Memory B cell (primary cell): ENCODE measurements around the gene LTA.

Experiments used
- ATAC-seq: fragments of 150-1000 bp; cut with Tn5 transposase; 2 replicates; pipeline ENCODE4 v1.10.0; 2021; ENCODE audit warnings: low read depth, mild to moderate bottlenecking, moderate library complexity
- DNase-seq, 2 donors: peaks; one replicate each; pipeline ENCODE4 v3.0.0; 2022; ENCODE audit warnings: low spot score in 2 of 2
- H3K27ac Mint-ChIP-seq: one replicate; pipeline ENCODE4 v1.8.0; 2022; ENCODE audit warnings: mild to moderate bottlenecking, moderate library complexity, mixed read lengths
- H3K27me3 Mint-ChIP-seq: one replicate; pipeline ENCODE4 v1.8.0; 2022; ENCODE audit warnings: mixed read lengths
- H3K36me3 Mint-ChIP-seq: one replicate; pipeline ENCODE4 v1.8.0; 2022; ENCODE audit warnings: mild to moderate bottlenecking, mixed read lengths
- H3K4me1 Mint-ChIP-seq: one replicate; pipeline ENCODE4 v1.8.0; 2022; ENCODE audit warnings: mixed read lengths
- H3K4me3 Mint-ChIP-seq: one replicate; pipeline ENCODE4 v1.8.0; 2022; ENCODE audit warnings: mild to moderate bottlenecking, moderate library complexity, mixed read lengths
- H3K9me3 Mint-ChIP-seq: one replicate; pipeline ENCODE4 v1.8.0; 2022; ENCODE audit warnings: mixed read lengths

LTA gene

GRCh38 chr6:31573239-31574105 is 1.4 kb downstream of the LTA start:
- no peak for DNase-seq
- H3K36me3 Mint-ChIP-seq, result peaks cover 7% of the 10 kb centered on the region

GRCh38 chr6:31574106-31575061 is 2.3 kb downstream of the LTA start:
- Mint-ChIP-seq H3K4me3 (peak overlapping the region; percentile 88), H3K36me3 (peaks cover 7% of the 10 kb centered on the region), H3K27me3 (no peaks in the 10 kb centered on the region), H3K27ac (peak overlapping the region; percentile 95), H3K4me1 (peaks cover 64% of the 10 kb centered on the region), H3K9me3 (no peaks in the 10 kb centered on the region)
- ATAC-seq, result no peak
- DNase-seq, result no peak

More at GRCh38 chr6:31573239-31574105, 1.4 kb downstream of the LTA start:
- H3K27me3 Mint-ChIP-seq, result no peaks in the 10 kb centered on the region
- H3K9me3 Mint-ChIP-seq, result no peaks in the 10 kb centered on the region
- peaks cover 65% of the 10 kb centered on the region for H3K4me1 Mint-ChIP-seq
- no peak for ATAC-seq
- peak overlapping the region; percentile 95 for H3K27ac Mint-ChIP-seq
- H3K4me3 Mint-ChIP-seq, result peak overlapping the region; percentile 96

- H3K4me1 Mint-ChIP-seq, result peaks cover 63% of the 10 kb centered on the region
- H3K27ac Mint-ChIP-seq, result peak within 1 kb of the TSS; percentile 95
- no peaks in the 10 kb centered on the region for H3K27me3 Mint-ChIP-seq
- H3K4me3 Mint-ChIP-seq, result peak within 1 kb of the TSS; percentile 88
- ATAC-seq, result peak; percentile 13
- DNase-seq, result peak in 1 of 2 donors; percentile 29
- no peaks in the 10 kb centered on the region for H3K9me3 Mint-ChIP-seq
- H3K36me3 Mint-ChIP-seq, result peaks cover 9% of the 10 kb centered on the region
Observed at GRCh38 chr6:31575335-31575901, 3.3 kb downstream of the LTA start, which contains the start of gene TNF. TNF (plus strand) TSS chr6:31575565; CDS start chr6:31575742, 177 bp downstream.

- Mint-ChIP-seq H3K4me3 (peak overlapping the region; percentile 88), H3K27ac (peak overlapping the region; percentile 95), H3K4me1 (peaks cover 62% of the 10 kb centered on the region), H3K9me3 (no peaks in the 10 kb centered on the region), H3K27me3 (no peaks in the 10 kb centered on the region), H3K36me3 (peaks cover 16% of the 10 kb centered on the region)
- peak in 1 of 2 donors; percentile 30 for DNase-seq
- ATAC-seq, result peak; percentile 12
Observed at GRCh38 chr6:31575952-31576685, 4.0 kb downstream of the LTA start.

GRCh38 chr6:31576897-31577578 is 4.9 kb downstream of the LTA start:
- peaks cover 23% of the 10 kb centered on the region for H3K36me3 Mint-ChIP-seq

GRCh38 chr6:31577579-31577966 is 5.5 kb downstream of the LTA start:
- Mint-ChIP-seq H3K36me3 (peaks cover 23% of the 10 kb centered on the region), H3K9me3 (no peaks in the 10 kb centered on the region), H3K4me1 (peaks cover 55% of the 10 kb centered on the region), H3K27me3 (no peaks in the 10 kb centered on the region), H3K4me3 (peak overlapping the region; percentile 88), H3K27ac (no peak overlapping the region)
- no peak for ATAC-seq
- DNase-seq, result no peak

More at GRCh38 chr6:31576897-31577578, 4.9 kb downstream of the LTA start:
- Mint-ChIP-seq H3K4me1 (peaks cover 55% of the 10 kb centered on the region), H3K27me3 (no peaks in the 10 kb centered on the region), H3K4me3 (peak overlapping the region; percentile 88), H3K9me3 (no peaks in the 10 kb centered on the region), H3K27ac (peak overlapping the region; percentile 95)
- DNase-seq (no peak), ATAC-seq (no peak)

- Mint-ChIP-seq H3K9me3 (no peaks in the 10 kb centered on the region), H3K4me3 (peak overlapping the region; percentile 97), H3K27me3 (no peaks in the 10 kb centered on the region), H3K27ac (peak overlapping the region; percentile 94), H3K4me1 (peaks cover 52% of the 10 kb centered on the region), H3K36me3 (peaks cover 23% of the 10 kb centered on the region)
- DNase-seq (no peak), ATAC-seq (no peak)
Observed at GRCh38 chr6:31578184-31579118, 6.4 kb downstream of the LTA start.

GRCh38 chr6:31579119-31579505 is 7.0 kb downstream of the LTA start:
- no peaks in the 10 kb centered on the region for H3K27me3 Mint-ChIP-seq
- DNase-seq (no peak), ATAC-seq (no peak)
- H3K4me3 Mint-ChIP-seq, result peak overlapping the region; percentile 97
- peaks cover 45% of the 10 kb centered on the region for H3K4me1 Mint-ChIP-seq
- peaks cover 23% of the 10 kb centered on the region for H3K36me3 Mint-ChIP-seq
- H3K9me3 Mint-ChIP-seq, result no peaks in the 10 kb centered on the region
- peak overlapping the region; percentile 94 for H3K27ac Mint-ChIP-seq

GRCh38 chr6:31579546-31580437 is 7.7 kb downstream of the LTA start:
- DNase-seq, result no peak
- Mint-ChIP-seq H3K27me3 (no peaks in the 10 kb centered on the region), H3K36me3 (peaks cover 23% of the 10 kb centered on the region), H3K4me1 (peaks cover 41% of the 10 kb centered on the region), H3K27ac (peak overlapping the region; percentile 94), H3K4me3 (peak overlapping the region; percentile 97), H3K9me3 (no peaks in the 10 kb centered on the region)
- no peak for ATAC-seq

- no peaks in the 10 kb centered on the region for H3K9me3 Mint-ChIP-seq
- no peak for DNase-seq
- H3K36me3 Mint-ChIP-seq, result peaks cover 23% of the 10 kb centered on the region
- peak overlapping the region; percentile 94 for H3K27ac Mint-ChIP-seq
- no peak for ATAC-seq
- H3K27me3 Mint-ChIP-seq, result no peaks in the 10 kb centered on the region
- H3K4me3 Mint-ChIP-seq, result peak overlapping the region; percentile 97
- H3K4me1 Mint-ChIP-seq, result peaks cover 39% of the 10 kb centered on the region
Observed at GRCh38 chr6:31580438-31580740, 8.3 kb downstream of the LTA start.

- Mint-ChIP-seq H3K9me3 (no peaks in the 10 kb centered on the region), H3K4me3 (peak overlapping the region; percentile 97), H3K36me3 (peaks cover 21% of the 10 kb centered on the region), H3K27me3 (no peaks in the 10 kb centered on the region), H3K27ac (peak overlapping the region; percentile 94), H3K4me1 (peaks cover 40% of the 10 kb centered on the region)
- peak; percentile 69 for ATAC-seq
- peak; percentile 87 to 92 for DNase-seq
Observed at GRCh38 chr6:31580807-31581433, 8.8 kb downstream of the LTA start.
